Measurements from ENCODE around the gene PHKB.
A peak's percentile ranks its signal among the peaks of the same experiment; 100 is the strongest.
"Not testable (repeated sequence)": the region's sequence is repeated elsewhere in the genome, so short reads cannot be mapped to it uniquely, and the experiment has no call there.

PHKB gene

GRCh38 chr16:47511882-47512281 is 50.8 kb downstream of the PHKB start:
- no peak for DNase-seq

DNA sequence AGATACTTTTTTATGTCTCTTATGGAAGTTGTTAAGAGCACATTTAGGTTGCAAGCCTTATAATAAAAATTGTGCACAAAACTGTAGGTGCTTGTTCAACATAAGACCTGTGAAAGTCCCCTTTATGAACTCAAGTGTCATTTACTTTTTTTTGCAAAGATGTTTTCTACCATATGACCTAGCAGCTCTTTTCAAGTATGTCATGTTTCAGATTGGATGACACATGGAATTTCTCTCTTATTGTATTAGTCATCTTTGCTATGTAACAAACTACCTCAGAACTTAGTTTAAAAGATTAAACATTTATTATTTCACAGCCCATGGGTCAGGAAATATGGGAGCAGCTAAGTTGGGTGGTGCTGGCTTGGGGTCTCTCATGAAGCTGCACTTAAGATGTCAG is 57.9 kb downstream of the PHKB start:
- no peak for DNase-seq

DNA sequence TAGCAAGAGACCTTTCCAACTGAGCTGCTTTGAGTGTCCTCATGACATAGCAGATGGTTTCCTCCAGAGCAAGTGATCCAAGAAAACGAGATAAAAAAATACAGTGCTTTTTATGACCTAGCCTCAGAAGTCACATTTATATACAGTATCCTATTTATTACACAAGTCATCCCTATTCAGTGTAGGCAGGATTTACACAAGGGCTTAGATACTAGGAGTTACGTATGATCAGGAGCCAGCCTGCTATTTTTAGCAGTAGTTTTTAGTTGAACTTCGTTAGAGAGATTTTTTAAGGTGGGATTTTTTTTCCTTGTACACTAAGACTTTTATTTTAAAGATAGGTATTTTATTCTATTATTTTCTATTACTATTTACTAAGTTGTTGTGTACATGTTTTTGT is 58.4 kb downstream of the PHKB start:
- no peak for DNase-seq

GRCh38 chr16:47519996-47520679 is 59.0 kb downstream of the PHKB start:
- DNase-seq, result no peak

DNA sequence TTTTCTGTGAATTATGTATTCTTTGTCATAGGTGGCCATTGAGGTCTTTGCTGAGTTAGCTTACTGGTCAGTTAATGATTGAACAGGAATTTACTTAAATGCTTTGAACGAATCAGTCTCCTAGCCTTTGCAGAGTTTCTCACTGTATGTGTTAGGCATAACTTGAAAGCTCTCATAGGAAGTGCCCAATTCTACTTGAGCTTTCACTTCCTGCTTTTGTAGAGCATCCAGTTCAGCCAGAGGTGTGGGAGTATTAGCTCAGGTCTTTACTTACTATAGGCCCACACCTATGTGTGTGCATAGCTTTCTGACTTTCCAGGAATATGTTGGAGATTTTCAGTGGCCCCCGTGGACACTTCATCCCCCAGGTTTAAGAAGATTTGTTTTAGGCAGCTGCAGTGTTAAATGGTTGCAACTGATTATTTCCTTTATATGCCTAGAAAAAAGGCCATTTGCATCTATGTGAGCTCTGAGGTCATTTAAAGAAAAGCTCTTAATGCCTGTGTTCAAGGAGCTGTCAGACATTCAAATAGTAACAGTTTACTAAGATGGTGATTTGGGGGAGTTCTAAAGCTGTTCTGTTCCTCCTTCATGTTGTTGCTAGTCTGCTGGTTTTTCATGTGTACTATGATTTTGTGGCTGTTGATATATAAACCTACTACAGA is 62.3 kb downstream of the PHKB start:
- no peak for DNase-seq

GRCh38 chr16:47524007-47524405 is 62.9 kb downstream of the PHKB start:
- DNase-seq, result no peak

GRCh38 chr16:47528431-47528830 is 67.3 kb downstream of the PHKB start:
- no peak for DNase-seq

DNA sequence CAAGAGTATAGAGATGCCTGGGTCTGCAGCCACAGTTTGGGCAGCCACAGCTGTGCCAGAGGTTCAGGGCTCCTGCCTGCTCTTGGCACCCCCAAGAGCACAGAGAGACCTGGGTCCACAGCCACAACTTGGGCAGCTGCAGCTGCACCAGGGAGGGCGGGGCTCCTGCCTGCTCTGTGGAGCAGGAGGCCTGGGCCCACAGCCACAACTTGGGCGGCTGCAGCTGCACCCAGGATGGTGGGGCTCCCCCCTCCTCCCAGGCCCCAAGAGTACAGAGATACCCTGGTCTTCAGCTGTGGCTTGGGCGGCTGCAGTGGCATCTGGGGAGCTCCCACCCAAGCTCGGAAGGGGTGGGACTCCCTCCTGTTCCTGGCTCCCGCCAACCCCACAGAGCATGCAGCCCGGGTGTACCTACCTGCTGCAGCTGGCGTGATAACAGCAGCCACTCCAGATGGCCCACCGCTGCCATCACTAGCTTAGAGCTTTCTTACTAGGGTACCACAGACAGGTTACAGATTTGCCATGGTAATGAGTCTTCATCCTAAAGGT is 72.7 kb downstream of the PHKB start:
- DNase-seq, result no peak

DNA sequence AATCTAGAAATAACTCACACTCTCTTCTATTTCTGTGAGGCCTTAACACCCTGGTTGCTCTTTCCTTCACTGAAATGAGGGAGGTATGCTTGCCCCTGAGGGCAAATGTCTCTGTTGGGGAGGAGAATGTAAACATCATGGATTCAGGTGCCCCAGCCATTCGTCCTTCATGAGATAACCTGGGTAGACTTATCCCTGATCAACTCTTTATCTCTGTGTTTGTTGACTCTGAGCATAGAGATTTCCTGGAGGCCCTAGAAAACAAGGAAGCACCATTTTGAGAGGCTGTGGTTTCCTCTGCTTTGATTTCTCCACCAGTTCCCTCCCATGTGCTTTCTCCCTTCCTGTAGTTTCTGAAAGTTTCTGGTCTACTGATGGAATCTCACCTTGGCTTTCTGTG is 77.3 kb downstream of the PHKB start:
- no peak for DNase-seq

GRCh38 chr16:47539707-47540670 is 78.9 kb downstream of the PHKB start:
- not testable (repeated sequence) for DNase-seq

DNA sequence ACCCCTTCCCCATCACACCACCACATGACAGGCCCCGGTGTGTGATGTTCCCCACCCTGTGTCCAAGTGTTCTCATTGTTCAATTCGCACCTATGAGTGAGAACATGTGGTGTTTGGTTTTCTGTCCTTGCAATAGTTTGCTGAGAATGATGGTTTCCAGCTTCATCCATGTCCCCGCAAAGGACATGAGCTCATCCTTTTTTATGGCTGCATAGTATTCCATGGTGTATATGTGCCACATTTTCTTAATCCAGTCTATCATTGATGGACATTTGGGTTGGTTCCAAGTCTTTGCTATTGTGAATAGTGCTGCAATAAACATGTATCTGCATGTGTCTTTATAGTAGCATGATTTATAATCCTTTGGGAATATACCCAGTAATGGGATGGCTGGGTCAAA is 80.0 kb downstream of the PHKB start:
- not testable (repeated sequence) for DNase-seq

DNA sequence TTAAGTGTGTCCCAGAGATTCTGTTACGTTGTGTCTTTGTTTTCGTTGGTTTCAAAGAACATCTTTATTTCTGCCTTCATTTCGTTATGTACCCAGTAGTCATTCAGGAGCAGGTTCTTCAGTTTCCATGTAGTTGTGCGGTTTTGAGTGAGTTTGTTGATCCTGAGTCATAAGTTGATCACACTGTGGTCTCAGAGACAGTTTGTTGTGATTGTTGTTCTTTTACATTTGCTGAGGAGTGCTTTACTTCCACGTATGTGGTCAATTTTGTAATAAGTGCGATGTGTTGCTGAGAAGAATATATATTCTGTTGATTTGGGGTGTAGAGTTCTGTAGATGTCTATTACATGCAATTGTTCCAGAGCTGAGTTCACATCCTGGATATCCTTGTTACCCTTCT is 83.1 kb downstream of the PHKB start:
- DNase-seq, result not testable (repeated sequence)

GRCh38 chr16:47551185-47551584 is 90.1 kb downstream of the PHKB start:
- not testable (repeated sequence) for DNase-seq

DNA sequence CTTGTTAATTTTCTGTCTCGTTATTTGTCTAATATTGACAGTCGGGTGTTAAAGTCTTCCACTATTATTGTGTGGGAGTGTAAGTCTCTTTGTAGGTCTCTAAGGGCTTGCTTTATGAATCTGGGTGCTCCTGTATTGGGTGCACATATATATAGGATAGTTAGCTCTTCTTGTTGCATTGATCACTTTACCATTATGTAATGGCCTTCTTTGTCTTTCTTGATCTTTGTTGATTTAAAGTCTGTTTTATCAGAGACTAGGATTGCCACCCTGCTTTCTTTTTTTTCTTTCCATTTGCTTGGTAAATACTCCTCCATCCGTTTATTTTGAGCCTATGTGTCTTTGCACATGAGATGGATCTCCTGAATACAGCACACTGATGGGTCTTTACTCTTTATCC is 90.6 kb downstream of the PHKB start:
- not testable (repeated sequence) for DNase-seq

- DNase-seq, result no peak
These were observed 92.9 kb downstream of the PHKB start for GRCh38 chr16:47553853-47554564.

DNA sequence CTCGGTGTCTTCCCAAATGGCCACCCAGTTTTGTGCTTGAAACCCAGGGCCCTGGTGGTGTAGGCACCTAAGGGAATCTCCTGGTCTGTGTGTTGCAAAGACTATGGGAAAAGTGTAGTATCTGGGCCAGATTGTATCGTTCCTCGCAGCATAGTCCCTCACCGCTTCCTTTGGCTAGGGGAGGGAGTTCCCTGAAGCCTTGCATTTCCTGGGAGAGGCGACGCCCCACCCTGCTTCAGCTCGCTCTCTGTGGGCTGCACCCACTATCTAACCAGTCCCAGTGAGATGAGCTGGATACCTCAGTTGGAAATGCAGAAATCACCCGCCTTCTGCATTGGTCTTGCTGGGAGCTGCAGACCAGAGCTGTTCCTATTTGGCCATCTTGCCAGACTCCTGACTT is 93.5 kb downstream of the PHKB start:
- not testable (repeated sequence) for DNase-seq

DNA sequence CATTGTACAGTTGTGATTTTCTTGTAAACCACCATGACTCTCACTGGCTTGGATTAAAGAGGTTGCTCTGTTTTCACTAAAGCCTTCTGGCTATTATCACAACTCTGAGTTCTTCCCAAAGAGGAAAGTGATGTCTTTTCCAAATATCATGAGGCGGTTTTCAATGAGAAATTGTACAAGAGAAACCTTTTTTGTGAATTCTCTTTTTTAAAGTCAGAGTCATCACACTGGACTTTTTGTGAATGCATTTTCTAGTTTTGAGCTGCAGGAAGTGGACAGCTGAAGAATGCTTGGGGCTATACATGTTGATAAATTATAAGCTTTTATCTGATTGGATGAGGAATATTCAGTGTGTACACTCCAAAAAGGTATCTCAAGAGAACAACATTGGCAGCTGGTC is 100.2 kb downstream of the PHKB start:
- no peak for DNase-seq

GRCh38 chr16:47562366-47562765 is 101.2 kb downstream of the PHKB start:
- no peak for DNase-seq

DNA sequence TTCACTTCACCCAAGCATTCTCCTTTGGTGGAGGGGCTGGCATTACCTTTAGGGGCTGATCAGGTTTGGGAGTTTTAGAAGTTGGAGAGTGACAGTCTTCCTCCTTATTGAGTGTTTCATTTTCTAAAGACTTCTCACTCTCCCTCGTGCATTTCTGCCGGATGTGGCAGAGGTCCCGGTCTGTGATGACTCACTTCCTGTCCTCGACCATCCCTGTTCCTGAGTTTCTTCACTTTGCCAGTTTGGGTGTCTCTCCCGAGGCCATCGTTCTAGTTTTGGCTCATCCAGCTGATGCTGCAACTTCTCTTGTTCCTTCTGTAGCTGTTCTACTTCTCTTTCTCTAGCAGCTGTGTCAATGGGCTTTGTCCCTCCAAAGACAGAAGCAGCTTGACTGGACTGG is 104.3 kb downstream of the PHKB start:
- peak; percentile 56 for DNase-seq

DNA sequence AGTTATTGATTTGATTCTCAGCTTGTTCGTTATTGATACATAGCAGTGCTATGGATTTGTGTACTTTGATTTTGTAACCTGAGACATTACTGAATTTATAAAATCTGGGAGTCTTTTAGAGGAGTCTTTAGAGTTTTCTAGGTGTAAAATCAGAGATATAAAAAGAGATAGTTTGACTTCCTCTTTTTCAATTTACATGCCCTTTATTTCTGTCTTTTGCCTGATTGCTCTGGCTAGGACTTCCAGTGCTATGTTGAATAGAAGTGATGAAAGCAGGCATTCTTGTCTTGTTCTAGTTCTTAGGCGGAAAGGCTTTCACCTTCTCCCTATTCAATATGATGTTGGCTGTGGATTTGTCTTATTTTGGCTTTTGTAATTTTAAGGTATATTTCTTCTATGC is 106.2 kb downstream of the PHKB start:
- DNase-seq, result no peak

DNA sequence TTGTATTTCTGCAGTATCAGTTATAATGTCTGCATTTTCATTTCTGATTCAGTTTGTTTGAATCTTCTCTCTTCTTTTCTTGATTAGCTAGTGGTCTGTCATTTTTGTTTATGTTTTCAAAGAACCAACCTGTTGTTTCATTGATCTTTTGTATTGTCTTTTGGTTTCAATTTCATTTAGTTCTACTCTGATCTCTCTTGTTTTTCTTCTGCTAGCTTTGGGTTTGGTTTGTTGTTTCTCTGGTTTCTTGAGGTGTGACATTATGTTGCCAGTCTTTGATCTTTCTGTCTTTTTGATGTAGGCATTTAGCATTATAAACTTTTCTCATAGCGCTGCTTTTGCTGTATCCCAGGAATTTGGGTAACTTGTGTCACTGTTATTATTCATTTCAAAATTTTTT is 107.2 kb downstream of the PHKB start:
- DNase-seq, result no peak

DNA sequence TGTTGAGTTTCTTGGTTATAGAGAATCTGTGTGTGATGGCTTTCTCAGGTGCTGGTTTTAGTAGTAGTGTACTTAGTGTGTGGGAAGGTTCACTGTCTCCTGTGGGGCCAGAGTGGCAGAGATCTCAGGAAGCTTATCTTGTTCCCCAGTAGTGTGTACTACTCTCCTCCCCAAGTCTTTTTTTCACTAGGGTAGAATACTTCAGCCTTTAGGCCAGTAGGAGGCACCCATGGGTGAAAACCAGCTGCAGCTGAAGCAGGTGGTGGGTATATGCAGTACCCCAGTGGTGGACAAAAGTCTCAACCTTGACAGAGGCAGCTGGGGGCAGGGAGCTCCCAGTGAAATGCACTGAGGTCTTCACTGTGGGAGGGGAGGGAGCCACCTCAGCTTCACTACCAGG is 109.9 kb downstream of the PHKB start:
- DNase-seq, result no peak

DNA sequence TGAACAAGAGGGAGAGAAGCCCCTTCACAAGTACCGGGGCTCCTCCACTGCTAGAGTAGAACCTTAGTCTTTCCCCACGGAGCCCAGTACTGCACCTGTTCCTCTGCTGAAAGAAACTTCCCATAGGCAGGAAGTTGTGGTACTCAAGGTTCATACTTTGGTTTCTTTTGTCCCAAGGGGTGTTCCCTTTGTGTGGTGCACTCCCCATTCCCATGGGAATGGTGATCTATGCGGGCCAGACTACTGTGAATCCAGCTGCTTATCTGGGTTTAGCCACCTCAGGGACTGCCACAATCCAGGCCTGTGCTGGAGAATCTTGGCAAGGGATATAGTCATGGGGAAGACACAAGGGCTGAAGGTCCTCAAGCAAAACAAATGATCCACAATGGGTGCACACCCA is 110.6 kb downstream of the PHKB start:
- DNase-seq, result no peak
